Natural killer cell treated with Interleukin-12 subunit alpha and Interleukin-12 subunit beta and Interleukin-15 and Interleukin-18, amount 100 ng/mL, for 72 hours (primary cell): ENCODE data around the gene TOMM20. TPM values are rescaled to one million over a fixed set of nuclear protein-coding genes. Genes with fewer than 3 reads are reported as not detected.

ENCODE experiments used
- ATAC-seq, 2 donors: fragments of 150-1000 bp; cut with Tn5 transposase in 1 of 2; sonication (Bioruptor Pico), chemical (Tn5 transposase) in 1 of 2; 2 replicates each; pipeline ENCODE4 v1.10.0; 2021
- DNase-seq: peaks from one replicate; pipeline ENCODE4 v3.0.0; 2022; ENCODE audit warnings: low spot score
- H3K27ac Mint-ChIP-seq, 2 donors: 1 replicate in 1 of 2; 2 replicates in 1 of 2; pipeline ENCODE4 v1.8.0; 2022; ENCODE audit warnings: mixed read lengths in 2 of 2, mild to moderate bottlenecking in 1 of 2, moderate library complexity in 1 of 2
- H3K27me3 Mint-ChIP-seq, 2 donors: 1 replicate in 1 of 2; 2 replicates in 1 of 2; pipeline ENCODE4 v1.8.0; 2022; ENCODE audit warnings: mixed read lengths in 2 of 2
- H3K36me3 Mint-ChIP-seq: one replicate; pipeline ENCODE4 v1.8.0; 2022; ENCODE audit warnings: mixed read lengths
- H3K4me1 Mint-ChIP-seq, 2 donors: 1 replicate in 1 of 2; 2 replicates in 1 of 2; pipeline ENCODE4 v1.8.0; 2022; ENCODE audit warnings: low read depth in 2 of 2, mixed read lengths in 2 of 2, mild to moderate bottlenecking in 1 of 2
- H3K4me3 Mint-ChIP-seq: one replicate; pipeline ENCODE4 v1.8.0; 2022; ENCODE audit warnings: mixed read lengths
- H3K9me3 Mint-ChIP-seq: 2 replicates; pipeline ENCODE4 v1.8.0; 2022; ENCODE audit warnings: mixed read lengths
- total RNA-seq, 2 donors: library from RNA; stranded (reverse); gene quantifications; one replicate each; pipeline ENCODE4 v1.2.3, GENCODE V29; 2022

The TOMM20 gene
- total RNA-seq, 2 donors from 2014 or later = 85.7 to 89.6 TPM

DNA sequence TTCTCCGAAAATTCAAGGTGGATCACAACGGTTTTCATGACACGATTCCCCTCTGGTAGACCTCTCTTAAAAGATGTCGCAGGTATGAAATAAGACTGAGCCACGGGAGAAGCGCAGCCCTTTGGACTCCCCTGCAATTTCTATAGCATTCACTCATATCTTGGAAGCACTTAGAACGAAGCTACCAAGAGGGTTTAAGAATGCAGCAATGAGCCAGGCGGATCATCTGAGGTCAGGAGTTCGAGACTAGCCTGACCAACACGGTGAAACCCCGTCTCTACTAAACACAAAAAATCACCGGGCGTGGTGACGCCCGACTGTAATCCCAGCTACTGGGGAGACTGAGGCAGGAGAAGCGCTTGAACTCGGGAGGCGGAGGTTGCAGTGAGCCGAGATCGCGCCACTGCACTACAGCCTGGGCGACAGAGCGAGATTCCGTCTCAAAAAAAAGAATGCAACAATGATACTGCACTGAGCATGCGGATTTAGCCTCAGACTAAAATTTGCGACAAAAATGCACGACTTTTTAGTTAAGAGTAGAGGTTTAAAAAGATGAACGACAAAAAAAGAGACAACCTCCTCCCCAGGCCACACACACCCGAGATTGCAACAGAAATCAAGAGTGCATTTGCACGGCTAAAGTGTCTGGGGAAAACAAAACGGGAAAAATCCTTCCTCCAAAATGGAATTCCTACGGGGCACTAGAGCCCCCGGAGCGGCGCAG lies 743 bp downstream of the TOMM20 start:
- DNase-seq (no peak), ATAC-seq (no peak)
- peaks cover 12% of the 10 kb centered on the region for H3K36me3 Mint-ChIP-seq
- H3K4me1 Mint-ChIP-seq = peaks cover 40 to 46% of the 10 kb centered on the region in 2 donors
- peak overlapping the region; percentile 97 for H3K4me3 Mint-ChIP-seq
- H3K9me3 Mint-ChIP-seq = no peaks in the 10 kb centered on the region
- H3K27me3 Mint-ChIP-seq = no peaks in the 10 kb centered on the region
- peak overlapping the region; percentile 98 to 100 for H3K27ac Mint-ChIP-seq

DNA sequence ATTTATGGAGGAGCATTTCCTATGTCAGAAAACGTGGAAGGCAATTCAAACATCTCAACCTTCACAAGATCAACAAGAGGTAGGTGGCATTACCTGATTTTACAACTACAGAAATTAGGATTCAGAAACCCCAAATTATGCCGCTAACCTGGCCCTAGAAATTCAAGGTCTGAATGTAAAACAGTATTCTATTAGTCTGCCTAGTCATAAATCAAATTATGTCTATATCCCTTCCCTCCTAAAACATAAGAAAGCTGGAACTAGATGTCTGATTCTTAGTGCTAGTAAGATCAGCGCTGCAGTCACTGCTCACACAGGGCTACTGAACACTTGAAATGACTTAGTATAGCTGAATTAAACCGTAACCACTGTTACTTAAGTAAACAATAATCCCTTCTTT lies 1.4 kb downstream of the TOMM20 start:
- Mint-ChIP-seq H3K36me3 (peaks cover 8% of the 10 kb centered on the region), H3K4me1 (peaks cover 45 to 46% of the 10 kb centered on the region in 2 donors)

DNA sequence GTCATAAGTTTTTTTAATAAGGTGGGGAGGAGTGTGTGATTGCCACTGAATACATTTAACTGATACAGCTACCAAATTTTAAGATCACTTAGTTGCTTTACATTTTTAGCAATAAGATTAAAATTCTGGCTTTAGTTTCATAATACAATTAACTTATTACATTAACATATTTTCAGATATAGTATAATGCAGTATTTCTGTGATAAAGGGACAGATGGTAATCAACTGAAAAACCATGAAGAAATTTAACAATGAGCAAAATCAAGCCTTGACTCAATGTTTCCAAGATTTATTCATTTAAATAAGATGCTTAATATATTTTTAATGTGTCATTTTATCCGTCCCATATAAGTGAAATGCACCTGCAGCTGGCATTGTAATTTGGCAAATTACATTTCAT lies 4.0 kb downstream of the TOMM20 start:
- H3K36me3 Mint-ChIP-seq = peaks cover 14% of the 10 kb centered on the region
- H3K4me1 Mint-ChIP-seq = peaks cover 46 to 49% of the 10 kb centered on the region in 2 donors

More for the DNA sequence above, 1.4 kb downstream of the TOMM20 start:
- DNase-seq (no peak), ATAC-seq (no peak)
- peak overlapping the region; percentile 98 to 100 for H3K27ac Mint-ChIP-seq
- no peaks in the 10 kb centered on the region for H3K27me3 Mint-ChIP-seq
- peak overlapping the region; percentile 97 for H3K4me3 Mint-ChIP-seq
- no peaks in the 10 kb centered on the region for H3K9me3 Mint-ChIP-seq

DNA sequence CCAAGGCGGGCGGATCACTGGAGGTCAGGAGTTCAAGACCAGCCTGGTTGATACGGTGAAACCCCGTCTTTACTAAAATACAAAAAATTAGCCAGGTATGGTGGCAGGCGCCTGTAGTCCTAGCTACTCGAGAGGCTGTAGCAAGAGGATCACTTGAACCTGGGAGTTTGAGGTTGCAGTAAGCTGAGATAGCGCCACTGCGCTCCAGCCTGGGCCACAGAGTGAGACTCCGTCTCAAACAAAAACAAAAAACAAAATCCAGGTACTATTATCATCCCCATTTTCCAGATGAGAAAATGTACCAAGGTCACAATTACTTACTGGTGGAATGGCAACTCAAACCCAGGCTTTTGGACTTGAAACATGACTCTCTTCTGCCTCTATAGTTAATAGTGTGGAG lies 4.5 kb downstream of the TOMM20 start:
- peaks cover 43 to 46% of the 10 kb centered on the region in 2 donors for H3K4me1 Mint-ChIP-seq
- H3K36me3 Mint-ChIP-seq = peaks cover 19% of the 10 kb centered on the region
- H3K27me3 Mint-ChIP-seq = no peaks in the 10 kb centered on the region

More for the DNA sequence above, 4.0 kb downstream of the TOMM20 start:
- Mint-ChIP-seq H3K4me3 (peak overlapping the region; percentile 3), H3K27ac (peak overlapping the region in 1 of 2 donors; percentile 80), H3K27me3 (no peaks in the 10 kb centered on the region), H3K9me3 (no peaks in the 10 kb centered on the region)
- no peak for ATAC-seq
- DNase-seq = no peak

DNA sequence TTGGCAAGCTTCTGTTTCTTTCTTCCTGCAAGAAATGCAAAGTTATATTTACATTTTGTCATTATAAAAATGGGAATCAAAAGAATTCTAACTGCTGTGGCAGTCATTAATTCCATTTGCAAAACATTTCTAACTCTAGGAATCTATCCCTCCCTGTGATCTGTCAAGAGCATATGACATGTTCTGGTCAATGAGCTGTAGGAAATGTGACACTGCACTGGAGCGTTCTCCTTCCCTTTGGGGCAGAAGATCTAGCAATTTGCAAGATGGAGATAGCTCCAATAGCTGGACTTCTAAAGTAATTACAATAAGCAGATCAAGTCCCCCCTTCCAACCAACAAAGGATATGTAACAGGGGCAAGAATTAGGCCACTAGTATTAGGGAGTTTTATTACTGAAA lies 6.3 kb downstream of the TOMM20 start:
- Mint-ChIP-seq H3K36me3 (peaks cover 16% of the 10 kb centered on the region), H3K4me3 (no peak overlapping the region), H3K4me1 (peaks cover 32 to 34% of the 10 kb centered on the region in 2 donors), H3K27me3 (no peaks in the 10 kb centered on the region), H3K27ac (peak overlapping the region in 1 of 2 donors; percentile 32), H3K9me3 (no peaks in the 10 kb centered on the region)
- no peak for ATAC-seq
- DNase-seq = no peak

More for the DNA sequence above, 4.5 kb downstream of the TOMM20 start:
- Mint-ChIP-seq H3K4me3 (peak overlapping the region; percentile 3), H3K27ac (peak overlapping the region in 1 of 2 donors; percentile 80), H3K9me3 (no peaks in the 10 kb centered on the region)
- no peak for ATAC-seq
- no peak for DNase-seq

DNA sequence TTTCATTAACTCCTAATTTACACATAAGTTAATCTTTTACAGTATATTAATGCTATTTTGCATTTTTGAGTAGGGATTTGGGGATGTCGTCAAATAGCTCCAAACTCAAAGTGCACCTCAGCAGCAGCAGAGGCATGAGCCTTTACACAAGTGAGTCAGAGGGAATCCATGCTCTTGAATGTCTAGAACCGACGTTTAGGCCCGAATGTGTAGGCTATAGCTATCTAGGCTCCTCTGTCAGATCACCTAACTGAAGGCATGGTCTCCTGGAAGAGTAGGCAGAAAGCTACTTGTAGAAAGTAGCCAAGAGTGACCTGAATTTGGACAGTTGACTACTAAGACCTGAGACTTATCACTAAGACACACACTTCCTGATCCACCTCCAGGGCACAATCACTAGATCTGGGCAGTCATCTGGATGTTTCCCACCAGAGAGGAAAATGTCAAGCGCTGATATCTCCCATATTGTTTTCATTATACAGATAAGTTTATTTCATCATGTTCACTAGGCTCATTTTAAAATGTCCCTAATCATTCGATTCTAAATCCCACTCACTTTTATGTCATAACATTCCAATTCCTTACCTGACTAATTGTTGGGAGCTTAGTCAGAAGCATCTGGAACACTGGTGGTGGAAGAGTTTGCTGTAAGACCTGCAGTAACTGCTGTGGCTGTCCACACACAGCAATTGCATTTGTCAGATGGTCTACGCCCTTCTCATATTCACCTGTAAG lies 15.3 kb downstream of the TOMM20 start:
- no peaks in the 10 kb centered on the region for H3K9me3 Mint-ChIP-seq
- H3K4me3 Mint-ChIP-seq = no peak overlapping the region
- H3K36me3 Mint-ChIP-seq = peaks cover 29% of the 10 kb centered on the region
- peak overlapping the region in 1 of 2 donors; percentile 47 for H3K27ac Mint-ChIP-seq
- no peak for DNase-seq
- no peak for ATAC-seq
- H3K27me3 Mint-ChIP-seq = no peaks in the 10 kb centered on the region
- H3K4me1 Mint-ChIP-seq = peaks cover 8 to 10% of the 10 kb centered on the region in 2 donors

DNA sequence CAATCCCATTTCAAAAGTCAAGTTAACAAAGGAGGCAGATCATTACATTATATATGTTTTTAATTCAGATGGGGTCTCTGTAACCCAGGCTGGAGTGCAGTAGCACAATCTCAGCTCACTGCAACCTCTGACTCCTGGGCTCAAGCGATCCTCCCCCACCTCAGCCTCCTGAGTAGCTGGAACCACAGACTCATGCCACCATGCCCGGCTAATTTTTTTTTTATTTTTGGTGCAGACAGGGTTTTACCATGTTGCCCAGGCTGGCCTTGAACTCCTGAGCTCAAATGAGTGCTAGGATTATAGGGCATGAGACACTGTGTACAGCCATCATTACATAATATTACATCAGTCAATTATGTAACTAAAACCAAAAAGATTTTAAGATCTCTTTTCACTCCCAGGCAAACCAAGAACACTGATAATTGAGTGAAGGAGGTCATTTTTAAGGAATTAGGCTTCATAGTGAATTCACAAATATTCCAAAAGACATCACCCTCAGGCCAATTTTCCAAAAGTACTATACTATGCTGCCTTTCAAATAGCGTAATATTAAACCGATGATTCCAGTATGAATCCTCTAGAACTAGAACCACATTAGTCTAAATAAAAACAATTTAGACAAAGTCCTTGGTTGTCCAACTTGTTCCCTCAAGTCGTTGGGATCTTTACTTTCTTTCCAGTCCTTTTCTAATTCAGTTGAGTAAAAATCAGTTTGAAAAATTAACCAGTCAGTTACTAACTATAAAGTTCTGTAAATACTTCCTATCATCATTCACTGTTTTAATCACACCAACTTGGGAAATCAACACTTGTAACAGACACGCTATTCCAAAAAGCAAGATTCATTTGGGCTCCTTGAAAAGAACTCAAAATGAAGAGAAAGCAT lies 16.1 kb downstream of the TOMM20 start:
- H3K9me3 Mint-ChIP-seq = no peaks in the 10 kb centered on the region
- H3K36me3 Mint-ChIP-seq = peaks cover 29% of the 10 kb centered on the region
- no peak overlapping the region for H3K27ac Mint-ChIP-seq
- no peak overlapping the region for H3K4me3 Mint-ChIP-seq
- H3K4me1 Mint-ChIP-seq = peaks cover 9 to 10% of the 10 kb centered on the region in 2 donors
- no peaks in the 10 kb centered on the region for H3K27me3 Mint-ChIP-seq
- ATAC-seq (no peak), DNase-seq (no peak)

DNA sequence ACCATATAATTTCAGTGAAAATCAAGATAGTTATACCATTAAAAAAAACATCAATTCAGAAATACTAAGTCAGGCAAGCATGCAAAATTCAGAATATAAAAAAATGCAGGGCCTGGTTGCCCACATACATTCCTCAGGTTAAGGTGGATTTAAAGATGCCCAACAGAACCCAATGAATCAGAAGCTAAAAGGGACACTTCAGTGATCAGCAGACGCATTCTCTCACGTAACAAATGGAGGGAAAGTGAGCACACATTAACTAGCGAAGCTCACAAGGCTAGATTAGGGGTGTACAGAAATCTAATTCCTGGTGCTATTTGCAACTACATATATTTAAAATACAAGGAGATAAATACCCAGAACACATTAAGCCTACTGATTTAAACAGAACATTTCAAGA lies 17.5 kb downstream of the TOMM20 start:
- Mint-ChIP-seq H3K27me3 (no peaks in the 10 kb centered on the region), H3K4me1 (peaks cover 16% of the 10 kb centered on the region in 2 donors), H3K9me3 (no peaks in the 10 kb centered on the region), H3K36me3 (peaks cover 33% of the 10 kb centered on the region), H3K4me3 (no peak overlapping the region), H3K27ac (no peak overlapping the region)
- DNase-seq = no peak
- ATAC-seq = no peak

DNA sequence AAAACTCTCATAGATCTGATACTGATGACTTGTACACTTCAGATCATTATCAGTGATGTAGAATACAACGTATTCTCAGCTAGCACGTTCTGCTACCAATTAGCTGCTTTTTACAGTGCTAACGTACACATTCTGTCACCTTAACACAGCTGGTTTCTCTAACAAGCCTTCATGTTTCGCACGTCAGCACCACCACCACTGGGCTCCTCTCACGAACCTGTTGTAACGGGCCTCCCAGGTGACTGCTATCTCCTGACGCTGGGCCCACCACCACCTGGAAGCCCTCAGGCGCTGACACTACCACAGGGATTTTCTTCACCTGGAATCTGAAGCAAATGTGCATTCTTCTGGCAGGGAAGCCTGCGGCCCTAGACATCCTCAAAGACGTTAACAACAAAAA lies 19.8 kb downstream of the TOMM20 start:
- Mint-ChIP-seq H3K27me3 (peaks cover 0 to 1% of the 10 kb centered on the region in 2 donors), H3K4me1 (peaks cover 25 to 34% of the 10 kb centered on the region in 2 donors), H3K4me3 (no peak overlapping the region), H3K9me3 (no peaks in the 10 kb centered on the region), H3K27ac (no peak overlapping the region), H3K36me3 (peaks cover 30% of the 10 kb centered on the region)
- ATAC-seq (no peak), DNase-seq (no peak)

DNA sequence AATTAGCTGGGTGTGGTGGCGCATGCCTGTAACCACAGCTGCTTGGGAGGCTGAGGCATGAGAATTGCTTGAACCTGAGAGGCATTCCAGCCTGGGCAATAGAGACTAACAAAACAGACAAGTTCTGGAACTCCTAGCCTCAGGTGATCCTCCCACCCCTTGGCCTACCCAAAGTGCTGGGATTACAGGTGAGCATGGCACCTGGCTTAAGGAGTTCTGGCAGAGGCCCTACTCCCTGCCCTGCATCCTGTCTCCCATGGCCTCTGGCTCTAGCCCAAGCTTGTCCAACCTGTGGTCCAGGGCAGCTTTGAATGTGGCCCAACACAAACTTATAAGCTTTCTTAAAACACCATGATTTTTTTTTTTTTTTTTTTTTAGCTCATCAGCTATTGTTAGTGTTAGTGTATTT lies 20.4 kb downstream of the TOMM20 start:
- no peak overlapping the region for H3K4me3 Mint-ChIP-seq
- DNase-seq (no peak), ATAC-seq (no peak)
- no peak overlapping the region for H3K27ac Mint-ChIP-seq
- peaks cover 0 to 3% of the 10 kb centered on the region in 2 donors for H3K27me3 Mint-ChIP-seq
- H3K36me3 Mint-ChIP-seq = peaks cover 23% of the 10 kb centered on the region
- H3K4me1 Mint-ChIP-seq = peaks cover 26 to 37% of the 10 kb centered on the region in 2 donors
- H3K9me3 Mint-ChIP-seq = no peaks in the 10 kb centered on the region

DNA sequence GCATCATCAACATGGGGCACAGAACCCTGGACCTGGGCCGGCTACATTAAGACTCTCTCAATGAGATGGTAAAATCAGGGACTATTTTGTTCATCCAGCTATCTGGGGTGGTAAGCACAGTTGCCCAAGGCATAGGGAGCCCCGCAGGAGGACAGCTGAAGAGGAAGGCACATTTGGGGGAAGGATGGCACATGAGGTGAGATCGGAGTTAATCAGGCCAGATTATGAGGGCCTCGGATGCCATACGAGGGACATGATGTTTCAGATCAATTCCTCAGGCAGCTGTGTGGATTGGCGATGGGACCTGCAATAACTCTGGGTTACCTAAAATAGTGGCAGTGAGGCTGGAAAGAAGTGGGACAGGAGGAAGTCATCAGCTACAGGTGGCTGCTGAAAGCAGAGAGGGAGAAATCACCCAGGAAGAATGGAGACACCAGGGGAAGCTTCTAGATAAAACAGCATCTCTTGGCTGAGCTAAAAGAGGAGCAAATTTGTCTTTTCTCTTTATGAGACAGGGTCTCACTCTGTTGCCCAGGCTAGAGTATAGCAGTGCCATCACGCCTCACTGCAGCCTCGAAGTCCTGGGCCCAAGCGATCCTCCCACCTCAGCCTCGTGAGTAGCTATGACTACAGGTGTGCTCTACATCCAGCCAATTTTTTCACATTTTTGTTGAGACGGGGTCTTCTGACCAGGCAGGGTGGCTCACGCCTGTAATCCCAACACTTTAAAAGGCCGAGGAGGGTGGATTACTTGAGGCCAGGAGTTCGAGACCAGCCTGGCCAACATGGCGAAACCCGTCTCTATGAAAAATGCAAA lies 21.1 kb downstream of the TOMM20 start:
- Mint-ChIP-seq H3K4me3 (no peak overlapping the region), H3K4me1 (peaks cover 29 to 37% of the 10 kb centered on the region in 2 donors), H3K27ac (peak overlapping the region in 1 of 2 donors; percentile 15), H3K27me3 (peaks cover 0 to 3% of the 10 kb centered on the region in 2 donors), H3K9me3 (no peaks in the 10 kb centered on the region), H3K36me3 (peaks cover 18% of the 10 kb centered on the region)
- ATAC-seq (no peak), DNase-seq (no peak)

DNA sequence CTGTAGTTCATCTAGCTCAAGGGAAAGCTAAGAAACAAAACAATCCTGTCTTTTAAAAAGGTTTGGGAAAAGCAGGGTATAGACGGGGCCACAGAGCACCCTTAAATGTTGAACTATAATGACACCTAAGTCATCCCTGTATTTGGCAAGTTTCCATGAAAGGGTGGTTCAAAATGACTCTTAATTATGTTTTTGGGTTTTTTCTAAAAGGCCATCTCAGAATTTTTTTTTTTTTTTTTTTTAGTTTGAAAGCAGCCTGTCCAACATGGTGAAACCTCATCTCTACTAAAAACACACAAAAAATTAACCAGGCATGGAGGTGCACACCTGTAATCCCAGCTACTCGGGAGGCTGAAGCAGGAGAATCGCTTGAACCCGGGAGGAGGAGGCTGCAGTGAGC lies 22.2 kb downstream of the TOMM20 start:
- no peak overlapping the region for H3K4me3 Mint-ChIP-seq
- peaks cover 0 to 6% of the 10 kb centered on the region in 2 donors for H3K27me3 Mint-ChIP-seq
- no peak overlapping the region for H3K27ac Mint-ChIP-seq
- peaks cover 34 to 37% of the 10 kb centered on the region in 2 donors for H3K4me1 Mint-ChIP-seq
- DNase-seq = no peak
- ATAC-seq = no peak
- H3K36me3 Mint-ChIP-seq = peaks cover 18% of the 10 kb centered on the region
- H3K9me3 Mint-ChIP-seq = no peaks in the 10 kb centered on the region
